HG03108 (cell line): ENCODE data around the gene ZFAND3.

Source experiments
- ATAC-seq: cut with Tn5 transposase; IDR thresholded peaks from one replicate; pipeline ENCODE4 v1.9.1; 2021; ENCODE audit warnings: moderate library complexity; ENCODE audit not compliant: unreplicated experiment

ZFAND3 gene

GRCh38 chr6:38192487-38192886 lies 373.0 kb downstream of the ZFAND3 start:
- no peak for ATAC-seq

- no peak for ATAC-seq
These were observed 373.5 kb downstream of the ZFAND3 start for GRCh38 chr6:38193051-38193450.

GRCh38 chr6:38193481-38194281 lies 374.2 kb downstream of the ZFAND3 start:
- ATAC-seq = no peak

GRCh38 chr6:38194282-38194572 lies 374.7 kb downstream of the ZFAND3 start:
- no peak for ATAC-seq

- ATAC-seq = no peak
These were observed 375.1 kb downstream of the ZFAND3 start for GRCh38 chr6:38194589-38194988.

GRCh38 chr6:38195113-38195635 lies 375.6 kb downstream of the ZFAND3 start:
- no peak for ATAC-seq

GRCh38 chr6:38198219-38198618 lies 378.7 kb downstream of the ZFAND3 start:
- no peak for ATAC-seq
